ENCODE results near the gene TACC2. TPM values are rescaled to one million over a fixed set of nuclear protein-coding genes. Genes with fewer than 3 reads are reported as not detected.

Gene TACC2
- total and polyA plus RNA-seq, 2 donors, result 21.2 to 82.7 TPM

- H3K36me3 ChIP-seq (ENCODE audit: insufficient read depth), result no peaks in the 10 kb centered on the region
- no peaks in the 10 kb centered on the region for H3K4me1 ChIP-seq (ENCODE audit: insufficient read depth)
- H3K4me3 ChIP-seq (ENCODE audit: low read depth, low read length), result no peak overlapping the region
- H3K27ac ChIP-seq (ENCODE audit: low read depth), result no peak overlapping the region
- 86% methylated on average over 4 of the region's 4 CpGs for WGBS
- DNase-seq (ENCODE audit: extremely low spot score), result no peak
Observed at GRCh38 chr10:122245136-122245535, 256.2 kb downstream of the TACC2 start.

GRCh38 chr10:122245897-122246296, 256.9 kb downstream of the TACC2 start:
- Histone ChIP-seq H3K4me1 (ENCODE audit: insufficient read depth) (no peaks in the 10 kb centered on the region), H3K27ac (ENCODE audit: low read depth) (no peak overlapping the region), H3K36me3 (ENCODE audit: insufficient read depth) (no peaks in the 10 kb centered on the region), H3K4me3 (ENCODE audit: low read depth, low read length) (no peak overlapping the region)
- DNase-seq (ENCODE audit: extremely low spot score), result no peak
- 91% methylated on average over 11 of the region's 11 CpGs for WGBS

GRCh38 chr10:122246830-122247520, 258.0 kb downstream of the TACC2 start:
- no peaks in the 10 kb centered on the region for H3K36me3 ChIP-seq (ENCODE audit: insufficient read depth)
- WGBS, result 89% methylated on average over 11 of the region's 11 CpGs
- no peak for DNase-seq (ENCODE audit: extremely low spot score)
- no peak overlapping the region for H3K27ac ChIP-seq (ENCODE audit: low read depth)
- H3K4me3 ChIP-seq (ENCODE audit: low read depth, low read length), result no peak overlapping the region
- H3K4me1 ChIP-seq (ENCODE audit: insufficient read depth), result no peaks in the 10 kb centered on the region

GRCh38 chr10:122248356-122249302, 259.7 kb downstream of the TACC2 start:
- H3K4me3 ChIP-seq (ENCODE audit: low read depth, low read length), result no peak overlapping the region
- no peak overlapping the region for H3K27ac ChIP-seq (ENCODE audit: low read depth)
- no peaks in the 10 kb centered on the region for H3K36me3 ChIP-seq (ENCODE audit: insufficient read depth)
- 91% methylated on average over 25 of the region's 25 CpGs for WGBS
- H3K4me1 ChIP-seq (ENCODE audit: insufficient read depth), result no peaks in the 10 kb centered on the region
- no peak for DNase-seq (ENCODE audit: extremely low spot score)

- H3K36me3 ChIP-seq (ENCODE audit: insufficient read depth), result no peaks in the 10 kb centered on the region
- no peak overlapping the region for H3K27ac ChIP-seq (ENCODE audit: low read depth)
- 89% methylated on average over 11 of the region's 11 CpGs for WGBS
- no peak for DNase-seq (ENCODE audit: extremely low spot score)
- no peak overlapping the region for H3K4me3 ChIP-seq (ENCODE audit: low read depth, low read length)
- no peaks in the 10 kb centered on the region for H3K4me1 ChIP-seq (ENCODE audit: insufficient read depth)
Observed at GRCh38 chr10:122249303-122249850, 260.4 kb downstream of the TACC2 start.

- Histone ChIP-seq H3K4me1 (ENCODE audit: insufficient read depth) (no peaks in the 10 kb centered on the region), H3K36me3 (ENCODE audit: insufficient read depth) (no peaks in the 10 kb centered on the region), H3K4me3 (ENCODE audit: low read depth, low read length) (no peak overlapping the region), H3K27ac (ENCODE audit: low read depth) (no peak overlapping the region)
- 79% methylated on average over 10 of the region's 10 CpGs for WGBS
- DNase-seq (ENCODE audit: extremely low spot score), result no peak
Observed at GRCh38 chr10:122249991-122250750, 261.2 kb downstream of the TACC2 start.

GRCh38 chr10:122251459-122252255, 262.7 kb downstream of the TACC2 start:
- Histone ChIP-seq H3K4me1 (ENCODE audit: insufficient read depth) (no peaks in the 10 kb centered on the region), H3K36me3 (ENCODE audit: insufficient read depth) (no peaks in the 10 kb centered on the region), H3K27ac (ENCODE audit: low read depth) (no peak overlapping the region), H3K4me3 (ENCODE audit: low read depth, low read length) (no peak overlapping the region)
- no peak for DNase-seq (ENCODE audit: extremely low spot score)
- WGBS, result 91% methylated on average over 11 of the region's 11 CpGs

GRCh38 chr10:122252805-122253204, 263.8 kb downstream of the TACC2 start:
- Histone ChIP-seq H3K36me3 (ENCODE audit: insufficient read depth) (no peaks in the 10 kb centered on the region), H3K4me3 (ENCODE audit: low read depth, low read length) (no peak overlapping the region), H3K4me1 (ENCODE audit: insufficient read depth) (no peaks in the 10 kb centered on the region), H3K27ac (ENCODE audit: low read depth) (no peak overlapping the region)
- 62% methylated on average over 3 of the region's 3 CpGs for WGBS
- DNase-seq (ENCODE audit: extremely low spot score), result no peak

- no peak overlapping the region for H3K4me3 ChIP-seq (ENCODE audit: low read depth, low read length)
- H3K4me1 ChIP-seq (ENCODE audit: insufficient read depth), result no peaks in the 10 kb centered on the region
- no peak overlapping the region for H3K27ac ChIP-seq (ENCODE audit: low read depth)
- WGBS, result 94% methylated on average over 2 of the region's 2 CpGs
- no peaks in the 10 kb centered on the region for H3K36me3 ChIP-seq (ENCODE audit: insufficient read depth)
- no peak for DNase-seq (ENCODE audit: extremely low spot score)
Observed at GRCh38 chr10:122253605-122254004, 264.6 kb downstream of the TACC2 start.

GRCh38 chr10:122254831-122255230, 265.9 kb downstream of the TACC2 start:
- DNase-seq (ENCODE audit: extremely low spot score), result no peak
- WGBS, result 76% methylated on average over 5 of the region's 5 CpGs
- no peaks in the 10 kb centered on the region for H3K36me3 ChIP-seq (ENCODE audit: insufficient read depth)
- no peaks in the 10 kb centered on the region for H3K4me1 ChIP-seq (ENCODE audit: insufficient read depth)
- no peak overlapping the region for H3K4me3 ChIP-seq (ENCODE audit: low read depth, low read length)
- no peak overlapping the region for H3K27ac ChIP-seq (ENCODE audit: low read depth)

- H3K4me3 ChIP-seq (ENCODE audit: low read depth, low read length), result no peak overlapping the region
- H3K4me1 ChIP-seq (ENCODE audit: insufficient read depth), result no peaks in the 10 kb centered on the region
- 88% methylated on average over 14 of the region's 14 CpGs for WGBS
- no peak for DNase-seq (ENCODE audit: extremely low spot score)
- no peak overlapping the region for H3K27ac ChIP-seq (ENCODE audit: low read depth)
- no peaks in the 10 kb centered on the region for H3K36me3 ChIP-seq (ENCODE audit: insufficient read depth)
Observed at GRCh38 chr10:122255509-122256301, 266.7 kb downstream of the TACC2 start.

GRCh38 chr10:122257041-122257440, 268.1 kb downstream of the TACC2 start:
- no peak overlapping the region for H3K27ac ChIP-seq (ENCODE audit: low read depth)
- no peaks in the 10 kb centered on the region for H3K4me1 ChIP-seq (ENCODE audit: insufficient read depth)
- DNase-seq (ENCODE audit: extremely low spot score), result no peak
- 88% methylated on average over 3 of the region's 3 CpGs for WGBS
- no peak overlapping the region for H3K4me3 ChIP-seq (ENCODE audit: low read depth, low read length)
- no peaks in the 10 kb centered on the region for H3K36me3 ChIP-seq (ENCODE audit: insufficient read depth)
